ENCODE results near the gene ERICH4.

GRCh38 chr19:41408256-41408655, 34.7 kb upstream of the ERICH4 start:
- TF ChIP-seq CTCF (IDR thresholded peaks at IDR 0.05) (no peak), POLR2A (IDR thresholded peaks at IDR 0.05) (no peak), POLR2AphosphoS5 (IDR thresholded peaks at IDR 0.05) (no peak), EP300 (IDR thresholded peaks at IDR 0.05) (no peak)

Measured in gastroesophageal sphincter (tissue), 3 donors.